GM19043 (cell line): Measurements from ENCODE around the gene GDPGP1.
A peak's percentile ranks its signal among the peaks of the same experiment; 100 is the strongest.

Source experiments
- ATAC-seq: cut with Tn5 transposase; IDR thresholded peaks from one replicate; pipeline ENCODE4 v1.9.1; 2021; ENCODE audit warnings: low read depth; ENCODE audit not compliant: unreplicated experiment

The GDPGP1 gene

DNA sequence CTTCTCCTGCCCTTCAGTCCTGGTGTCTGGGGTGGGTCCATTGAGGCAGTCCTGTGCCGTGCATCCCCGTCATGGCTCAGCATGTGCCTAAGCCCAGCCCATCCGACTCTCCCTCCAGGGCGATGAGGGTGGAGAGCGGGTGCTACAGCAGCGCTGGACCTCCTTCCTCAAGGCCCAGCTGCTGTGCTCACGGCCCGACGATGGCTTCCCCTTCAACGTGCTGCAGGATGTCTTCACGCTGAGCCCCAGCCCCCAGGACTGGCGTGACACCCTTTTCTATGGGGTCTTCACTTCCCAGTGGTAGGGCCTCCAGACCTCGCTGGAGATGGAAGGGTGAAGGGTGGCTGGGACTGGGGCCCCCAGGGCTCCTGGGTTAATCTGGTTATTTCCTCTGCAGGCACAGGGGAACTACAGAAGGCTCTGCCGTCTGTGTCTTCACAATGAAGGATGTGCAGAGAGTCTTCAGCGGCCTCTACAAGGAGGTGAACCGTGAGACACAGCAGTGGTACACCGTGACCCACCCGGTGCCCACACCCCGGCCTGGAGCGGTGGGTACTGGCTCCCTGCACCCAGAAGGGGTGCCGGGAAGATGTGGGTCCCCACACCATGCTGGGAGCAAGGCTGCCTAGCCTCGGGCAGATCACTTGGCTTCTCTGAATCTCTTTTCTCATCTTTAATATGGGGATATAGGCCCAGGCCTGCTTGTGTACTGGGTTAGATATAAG is 10.4 kb upstream of the GDPGP1 start:
- no peak for ATAC-seq

DNA sequence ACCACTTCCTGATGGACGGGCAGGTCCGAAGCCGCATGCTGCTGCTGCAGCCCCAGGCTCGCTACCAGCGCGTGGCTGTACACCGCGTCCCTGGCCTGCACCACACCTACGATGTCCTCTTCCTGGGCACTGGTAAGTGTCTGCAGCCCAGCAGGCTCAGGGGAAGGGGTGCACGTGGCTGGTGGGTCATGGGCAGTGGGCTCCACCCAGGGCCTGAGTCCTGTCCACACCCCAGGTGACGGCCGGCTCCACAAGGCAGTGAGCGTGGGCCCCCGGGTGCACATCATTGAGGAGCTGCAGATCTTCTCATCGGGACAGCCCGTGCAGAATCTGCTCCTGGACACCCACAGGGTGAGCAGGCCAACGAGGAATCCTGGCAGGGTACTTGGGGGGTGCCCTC is 9.0 kb upstream of the GDPGP1 start:
- no peak for ATAC-seq

DNA sequence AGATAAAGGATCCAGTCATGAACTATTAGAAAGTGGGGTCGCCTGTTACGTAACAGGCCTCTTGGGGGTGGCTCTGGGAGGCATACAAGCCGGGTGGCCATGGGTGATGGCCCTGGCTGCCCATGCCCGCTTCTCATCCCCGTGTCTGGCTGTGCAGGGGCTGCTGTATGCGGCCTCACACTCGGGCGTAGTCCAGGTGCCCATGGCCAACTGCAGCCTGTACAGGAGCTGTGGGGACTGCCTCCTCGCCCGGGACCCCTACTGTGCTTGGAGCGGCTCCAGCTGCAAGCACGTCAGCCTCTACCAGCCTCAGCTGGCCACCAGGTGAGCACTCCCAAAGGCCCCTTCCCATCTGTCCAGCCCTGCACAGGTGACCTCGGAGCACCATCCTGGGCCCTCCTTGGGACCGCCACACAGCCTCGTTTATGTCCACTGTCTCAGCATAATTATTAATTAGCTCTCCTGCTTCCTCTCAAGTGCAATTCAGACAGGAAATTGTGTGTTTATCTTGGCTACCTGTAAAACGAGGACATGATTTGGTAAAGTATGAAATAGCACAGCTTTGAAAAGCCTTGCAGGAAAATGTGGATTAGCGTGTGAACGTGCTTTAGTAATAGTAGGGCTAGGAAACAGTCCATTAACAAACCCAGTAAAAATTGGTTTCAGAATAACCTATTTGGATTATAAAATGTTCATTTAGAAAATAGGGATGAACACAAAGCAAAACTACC is 8.3 kb upstream of the GDPGP1 start:
- ATAC-seq, result no peak

DNA sequence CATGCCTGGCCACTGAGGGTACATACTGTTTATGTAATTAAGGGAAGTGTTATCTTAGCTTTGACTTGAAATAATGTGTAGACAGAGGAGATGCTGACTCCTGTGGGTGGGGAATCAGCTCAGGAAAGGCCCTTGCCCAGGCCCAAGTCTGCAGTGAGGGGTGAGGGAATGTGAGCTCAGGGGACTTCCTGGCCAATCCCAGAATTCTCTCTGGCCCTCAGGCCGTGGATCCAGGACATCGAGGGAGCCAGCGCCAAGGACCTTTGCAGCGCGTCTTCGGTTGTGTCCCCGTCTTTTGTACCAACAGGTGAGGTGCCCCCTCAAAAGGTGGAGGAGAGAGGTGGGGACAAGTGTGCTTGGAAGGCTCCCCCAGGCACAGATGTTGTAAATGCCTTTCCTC is 6.7 kb upstream of the GDPGP1 start:
- no peak for ATAC-seq

DNA sequence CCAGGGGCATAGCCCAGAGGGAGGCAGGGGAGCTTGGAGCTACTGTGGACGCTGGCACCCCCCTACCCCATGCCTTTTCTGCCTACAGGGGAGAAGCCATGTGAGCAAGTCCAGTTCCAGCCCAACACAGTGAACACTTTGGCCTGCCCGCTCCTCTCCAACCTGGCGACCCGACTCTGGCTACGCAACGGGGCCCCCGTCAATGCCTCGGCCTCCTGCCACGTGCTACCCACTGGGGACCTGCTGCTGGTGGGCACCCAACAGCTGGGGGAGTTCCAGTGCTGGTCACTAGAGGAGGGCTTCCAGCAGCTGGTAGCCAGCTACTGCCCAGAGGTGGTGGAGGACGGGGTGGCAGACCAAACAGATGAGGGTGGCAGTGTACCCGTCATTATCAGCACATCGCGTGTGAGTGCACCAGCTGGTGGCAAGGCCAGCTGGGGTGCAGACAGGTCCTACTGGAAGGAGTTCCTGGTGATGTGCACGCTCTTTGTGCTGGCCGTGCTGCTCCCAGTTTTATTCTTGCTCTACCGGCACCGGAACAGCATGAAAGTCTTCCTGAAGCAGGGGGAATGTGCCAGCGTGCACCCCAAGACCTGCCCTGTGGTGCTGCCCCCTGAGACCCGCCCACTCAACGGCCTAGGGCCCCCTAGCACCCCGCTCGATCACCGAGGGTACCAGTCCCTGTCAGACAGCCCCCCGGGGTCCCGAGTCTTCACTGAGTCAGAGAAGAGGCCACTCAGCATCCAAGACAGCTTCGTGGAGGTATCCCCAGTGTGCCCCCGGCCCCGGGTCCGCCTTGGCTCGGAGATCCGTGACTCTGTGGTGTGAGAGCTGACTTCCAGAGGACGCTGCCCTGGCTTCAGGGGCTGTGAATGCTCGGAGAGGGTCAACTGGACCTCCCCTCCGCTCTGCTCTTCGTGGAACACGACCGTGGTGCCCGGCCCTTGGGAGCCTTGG is 5.9 kb upstream of the GDPGP1 start:
- no peak for ATAC-seq

DNA sequence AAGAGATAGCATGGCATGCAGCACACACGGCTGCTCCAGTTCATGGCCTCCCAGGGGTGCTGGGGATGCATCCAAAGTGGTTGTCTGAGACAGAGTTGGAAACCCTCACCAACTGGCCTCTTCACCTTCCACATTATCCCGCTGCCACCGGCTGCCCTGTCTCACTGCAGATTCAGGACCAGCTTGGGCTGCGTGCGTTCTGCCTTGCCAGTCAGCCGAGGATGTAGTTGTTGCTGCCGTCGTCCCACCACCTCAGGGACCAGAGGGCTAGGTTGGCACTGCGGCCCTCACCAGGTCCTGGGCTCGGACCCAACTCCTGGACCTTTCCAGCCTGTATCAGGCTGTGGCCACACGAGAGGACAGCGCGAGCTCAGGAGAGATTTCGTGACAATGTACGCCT is 5.0 kb upstream of the GDPGP1 start:
- ATAC-seq, result no peak

DNA sequence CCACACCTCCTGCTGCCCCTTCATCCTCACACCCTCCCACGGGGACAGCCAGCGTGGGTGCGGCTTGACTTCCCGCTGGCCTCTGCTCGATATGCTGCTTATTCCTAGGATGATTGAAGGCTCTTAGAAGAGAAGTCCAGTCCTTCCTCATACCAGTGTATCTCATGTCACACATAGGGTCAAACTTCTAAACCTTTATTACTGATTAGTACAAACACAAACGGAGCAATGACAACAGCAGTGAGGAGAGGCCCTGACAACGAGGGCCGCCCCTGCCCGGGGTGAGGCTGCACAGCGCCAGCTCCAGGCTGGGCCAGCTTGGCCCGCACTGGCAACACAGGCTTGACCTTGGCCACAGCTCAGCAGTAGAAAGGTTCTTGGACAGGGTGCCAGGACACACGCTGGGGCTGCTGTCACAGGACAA is 3.9 kb upstream of the GDPGP1 start:
- no peak for ATAC-seq

DNA sequence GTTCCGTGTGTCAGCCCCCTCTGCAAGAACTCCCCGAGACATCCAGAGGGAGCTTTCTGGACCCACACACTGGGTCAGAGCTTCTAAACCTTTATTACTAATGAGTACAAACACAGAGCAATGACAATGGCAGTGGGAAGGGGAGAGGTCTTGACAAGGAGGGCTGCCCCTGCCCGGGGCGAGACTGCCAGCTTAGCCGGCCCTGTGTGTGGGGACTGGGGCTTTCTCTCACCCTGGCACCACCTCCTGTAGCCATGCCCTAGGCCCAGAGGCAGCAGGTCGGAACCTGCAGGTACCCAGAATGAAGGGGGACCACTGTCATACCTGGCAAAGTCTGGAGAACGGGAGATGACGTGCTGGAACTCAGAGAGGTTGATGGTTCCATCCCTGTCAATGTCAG is 3.4 kb upstream of the GDPGP1 start:
- no peak for ATAC-seq

DNA sequence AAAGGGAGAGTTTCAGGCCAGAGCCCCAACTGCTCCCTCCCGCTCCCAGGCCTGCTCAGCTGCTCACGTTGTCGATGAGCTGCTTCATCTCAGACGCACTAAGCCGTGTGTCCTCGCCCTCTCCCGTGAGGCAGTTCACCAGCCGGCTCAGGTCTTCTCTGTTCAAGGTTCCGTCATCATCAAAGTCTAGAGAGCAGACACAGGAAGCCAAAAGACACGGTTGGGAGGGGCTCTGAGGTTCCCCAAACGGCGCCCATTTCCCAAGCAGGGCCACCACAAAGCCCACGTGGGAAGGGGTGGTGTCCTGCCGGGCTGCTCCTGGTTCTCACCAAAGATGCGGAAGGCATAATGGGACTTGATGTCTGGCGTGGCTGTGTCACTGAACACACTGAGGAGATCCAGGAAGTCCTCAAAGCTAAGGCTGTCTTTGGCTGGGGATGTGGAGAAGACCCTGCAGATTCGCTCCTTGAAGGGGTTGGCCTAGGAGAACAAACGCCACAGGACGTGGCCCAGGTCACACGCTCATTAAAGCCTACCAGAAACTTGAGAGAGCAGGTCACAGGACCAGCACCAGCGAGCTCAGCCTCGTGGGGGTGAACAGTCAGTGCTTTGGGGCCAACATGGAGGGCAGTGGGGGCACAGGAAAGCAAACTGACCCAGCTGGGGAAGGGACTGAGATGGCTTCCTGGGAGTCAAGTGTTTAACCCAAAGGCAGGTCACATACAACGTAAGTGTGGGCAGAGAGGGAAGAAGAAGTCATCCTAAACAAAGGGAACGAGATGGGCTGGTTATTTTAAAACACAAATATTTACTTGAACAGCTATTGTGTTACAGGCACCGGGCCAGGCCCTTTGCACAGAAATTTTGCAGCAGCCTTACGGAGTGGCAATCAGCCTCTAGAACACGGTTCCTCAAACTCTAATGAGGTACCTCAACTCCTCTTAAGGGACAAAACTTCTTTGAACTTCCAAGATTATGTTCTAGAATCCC is 2.7 kb upstream of the GDPGP1 start:
- no peak for ATAC-seq

DNA sequence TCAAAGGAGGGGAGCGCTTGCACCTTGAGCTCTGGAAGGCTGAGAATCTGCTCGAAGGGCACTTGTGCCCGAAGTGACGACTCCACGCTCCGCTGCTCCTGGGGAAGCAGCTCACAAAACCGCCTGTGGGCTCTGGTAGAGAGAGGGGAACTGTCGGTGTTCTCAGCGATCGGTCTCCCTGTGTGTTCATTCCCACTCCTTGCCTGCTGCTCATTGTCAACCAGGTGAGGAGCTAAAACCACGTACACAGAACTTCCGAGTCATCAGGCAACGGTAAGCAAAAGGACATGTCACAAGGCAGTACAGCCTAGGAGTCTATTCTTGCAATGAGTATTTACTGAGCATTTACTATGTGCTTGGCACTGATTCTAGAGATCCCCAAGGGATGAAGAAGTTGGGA is 1.8 kb upstream of the GDPGP1 start:
- no peak for ATAC-seq

DNA sequence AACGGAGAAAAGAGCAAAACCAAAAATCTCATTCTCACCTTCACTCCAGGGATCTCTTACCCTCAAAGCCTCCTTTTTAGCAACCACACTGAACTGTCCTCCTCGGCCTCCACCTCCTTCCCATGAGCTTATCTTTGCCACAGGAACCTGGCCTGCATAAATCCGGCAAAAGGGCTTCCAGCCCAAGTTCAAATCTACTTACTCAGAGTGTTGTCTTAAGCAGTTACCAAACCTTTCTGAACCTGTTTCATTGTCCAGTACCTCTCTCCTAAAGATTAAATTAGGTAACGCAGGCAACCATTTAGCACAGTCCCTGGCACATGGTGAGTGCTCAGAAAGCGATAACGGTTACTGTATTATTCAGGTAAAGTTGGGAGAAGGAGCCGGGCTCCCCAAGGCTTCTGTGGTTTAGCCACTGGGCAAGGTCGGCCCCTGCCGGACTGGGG is 1.0 kb upstream of the GDPGP1 start:
- ATAC-seq, result no peak

DNA sequence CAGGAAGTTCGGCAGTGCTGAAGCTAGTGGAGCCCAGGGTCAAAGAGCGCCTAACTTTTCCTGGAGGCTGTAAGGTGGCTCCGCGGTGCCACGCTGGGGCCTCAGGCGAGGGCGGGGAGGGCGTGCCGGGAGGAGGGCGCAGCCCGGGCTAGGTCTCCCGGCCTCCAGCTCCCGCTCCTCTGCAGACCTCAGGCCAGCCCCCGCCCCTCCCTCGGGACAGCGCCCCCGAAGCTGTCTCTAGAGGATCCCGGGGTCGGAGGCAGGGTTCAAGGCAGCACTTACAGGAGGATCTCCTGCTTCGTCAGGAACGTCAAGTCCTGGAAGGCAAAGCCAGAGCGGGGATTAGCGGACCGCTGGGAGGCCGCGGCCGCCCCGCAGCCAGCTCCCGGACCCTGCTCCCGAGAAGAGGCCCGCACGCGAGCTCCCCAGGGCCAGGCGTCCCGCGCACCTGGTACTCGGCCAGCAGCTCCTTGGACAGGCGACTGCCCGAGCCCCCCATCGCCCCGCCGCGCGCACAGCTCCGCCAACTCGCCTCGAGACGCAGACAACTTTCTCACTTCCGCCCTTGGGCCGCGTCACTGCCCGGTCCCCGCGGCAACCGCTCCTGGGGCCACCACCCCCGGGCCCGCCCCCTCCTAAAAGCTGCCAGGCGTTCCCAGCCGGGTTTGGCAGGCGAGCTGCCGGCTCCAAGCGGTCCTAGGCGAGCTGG is 468 bp upstream of the GDPGP1 start, which contains the start of gene CIB1:
Gene CIB1, minus strand, starts transcription at position 555 of the 709 bp plus-strand sequence. Its CDS starts 56 bp downstream, at position 499.
- peak; percentile 87 for ATAC-seq

DNA sequence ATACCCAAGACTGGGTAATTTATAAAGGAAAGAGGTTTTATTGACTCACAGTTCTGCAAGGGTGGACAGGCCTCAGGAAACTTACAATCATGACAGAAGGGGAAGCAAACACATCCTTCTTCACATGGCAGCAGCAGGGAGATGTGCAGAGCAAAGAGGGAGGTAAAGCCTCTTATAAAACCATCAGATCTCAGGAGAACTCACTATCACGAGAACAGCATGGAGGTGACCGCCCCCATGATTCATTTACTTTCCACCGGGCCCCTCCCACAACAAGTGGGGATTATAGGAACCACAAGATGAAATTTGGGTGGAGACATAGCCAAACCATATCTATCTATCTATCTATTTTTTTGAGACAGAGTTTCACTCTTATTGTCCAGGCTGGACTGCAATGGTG is 5.4 kb downstream of the GDPGP1 start:
- ATAC-seq, result no peak

DNA sequence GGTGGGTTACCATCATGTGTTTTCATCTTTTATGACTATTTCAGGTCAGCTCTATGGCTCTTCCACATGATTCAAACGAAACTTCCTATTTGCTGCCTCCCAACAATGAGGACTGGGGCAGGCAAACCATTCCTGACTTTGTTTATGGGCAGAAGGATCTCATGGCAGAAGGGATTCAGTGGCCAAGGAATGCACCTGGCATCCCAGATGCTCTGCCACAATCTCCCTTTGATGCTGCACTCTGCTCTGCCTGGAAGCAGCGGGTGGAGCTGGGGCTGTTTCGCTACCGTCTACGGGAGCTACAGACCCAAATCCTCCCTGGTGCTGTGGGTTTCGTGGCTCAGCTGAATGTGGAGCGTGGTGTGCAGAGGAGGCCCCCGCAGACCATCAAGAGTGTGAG is 6.8 kb downstream of the GDPGP1 start:
- ATAC-seq, result no peak

DNA sequence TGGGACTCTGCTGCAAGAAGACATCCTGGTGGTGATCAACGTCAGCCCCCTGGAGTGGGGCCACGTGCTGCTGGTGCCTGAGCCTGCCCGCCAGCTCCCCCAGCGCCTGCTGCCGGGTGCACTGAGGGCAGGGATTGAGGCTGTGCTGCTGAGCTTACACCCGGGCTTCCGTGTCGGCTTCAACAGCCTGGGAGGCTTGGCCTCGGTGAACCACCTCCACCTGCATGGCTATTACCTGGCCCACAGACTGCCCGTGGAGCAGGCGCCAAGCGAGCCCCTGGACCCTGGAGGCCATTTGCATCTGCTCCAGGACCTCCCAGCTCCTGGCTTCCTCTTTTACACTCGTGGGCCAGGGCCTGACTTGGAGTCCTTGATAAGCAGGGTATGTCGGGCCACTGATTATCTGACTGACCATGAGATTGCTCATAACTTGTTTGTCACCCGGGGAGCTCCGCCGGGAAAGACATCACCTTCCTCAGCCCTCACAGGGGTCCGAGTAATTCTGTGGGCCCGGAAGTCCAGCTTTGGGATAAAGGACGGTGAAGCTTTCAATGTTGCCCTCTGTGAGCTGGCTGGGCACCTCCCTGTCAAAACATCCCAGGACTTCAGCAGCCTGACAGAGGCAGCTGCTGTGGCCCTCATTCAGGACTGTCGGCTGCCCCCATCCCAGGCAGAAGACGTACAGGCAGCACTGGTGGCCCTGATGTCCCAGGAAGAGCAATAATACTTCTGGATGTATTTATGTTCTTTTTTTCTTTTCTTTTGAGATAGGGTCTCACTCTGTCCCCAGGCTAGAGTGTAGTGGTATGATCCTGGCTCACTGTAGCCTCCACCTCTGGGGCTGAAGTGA is 7.6 kb downstream of the GDPGP1 start:
- no peak for ATAC-seq

DNA sequence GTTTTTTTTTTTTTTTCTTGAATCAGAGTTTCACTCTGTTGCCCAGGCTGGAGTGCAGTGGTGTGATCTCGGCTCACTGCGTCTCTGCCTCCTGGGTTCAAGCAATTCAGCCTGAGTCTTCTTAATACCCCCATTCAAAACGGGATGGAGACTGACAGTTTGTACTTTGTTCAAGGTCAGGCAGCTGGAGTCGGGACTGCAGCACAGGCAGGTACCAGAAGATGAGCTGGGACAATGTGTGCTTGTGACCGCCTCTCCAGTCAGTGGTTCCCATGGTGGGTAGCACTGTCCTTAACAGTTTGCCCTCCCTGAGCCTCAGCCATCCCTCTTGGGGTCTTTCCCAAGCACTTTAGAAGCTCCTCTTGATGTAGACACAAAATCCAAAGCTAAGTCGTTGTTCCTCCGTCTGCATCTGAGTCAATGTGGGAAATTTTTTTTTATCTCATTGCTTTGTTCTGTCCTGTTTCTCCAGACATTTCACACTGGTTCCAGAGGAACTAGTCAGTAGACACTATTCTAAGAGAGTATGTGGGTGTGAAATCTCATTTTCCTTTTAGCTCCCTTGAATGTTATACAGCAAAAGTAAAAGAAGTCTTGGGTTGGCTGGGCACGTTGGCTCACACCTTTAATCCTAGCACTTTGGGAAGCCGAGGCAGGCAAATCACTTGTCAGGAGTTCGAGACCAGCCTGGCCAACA is 10.1 kb downstream of the GDPGP1 start:
- ATAC-seq, result no peak

DNA sequence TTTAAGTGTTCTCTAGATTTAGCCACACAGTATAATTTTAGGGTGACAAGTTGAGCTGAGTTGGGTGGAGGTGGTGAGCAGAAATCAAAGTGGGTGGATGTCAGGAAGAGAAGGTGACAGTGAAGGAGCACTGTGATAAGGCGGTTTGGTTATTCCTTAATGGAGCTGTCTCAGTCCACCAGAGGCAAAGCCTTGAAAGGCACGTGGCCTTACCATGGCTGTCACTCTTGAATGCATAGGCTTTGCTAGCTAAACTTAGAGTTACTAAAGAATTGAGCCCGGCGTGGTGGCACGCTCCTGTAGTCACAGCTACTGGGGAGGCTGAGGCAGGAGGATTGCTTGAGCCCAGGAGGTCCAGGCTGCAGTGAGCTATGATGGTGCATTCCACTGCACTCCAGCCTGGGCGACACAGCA is 14.8 kb downstream of the GDPGP1 start:
- no peak for ATAC-seq
